ENCODE data around the gene WSCD2. TPM values are rescaled to one million over a fixed set of nuclear protein-coding genes. Genes with fewer than 3 reads are reported as not detected.

Gene WSCD2
- total and polyA plus RNA-seq, 2 of the 4 experiments (the other 2 are of a cell fraction) = not detected

DNA sequence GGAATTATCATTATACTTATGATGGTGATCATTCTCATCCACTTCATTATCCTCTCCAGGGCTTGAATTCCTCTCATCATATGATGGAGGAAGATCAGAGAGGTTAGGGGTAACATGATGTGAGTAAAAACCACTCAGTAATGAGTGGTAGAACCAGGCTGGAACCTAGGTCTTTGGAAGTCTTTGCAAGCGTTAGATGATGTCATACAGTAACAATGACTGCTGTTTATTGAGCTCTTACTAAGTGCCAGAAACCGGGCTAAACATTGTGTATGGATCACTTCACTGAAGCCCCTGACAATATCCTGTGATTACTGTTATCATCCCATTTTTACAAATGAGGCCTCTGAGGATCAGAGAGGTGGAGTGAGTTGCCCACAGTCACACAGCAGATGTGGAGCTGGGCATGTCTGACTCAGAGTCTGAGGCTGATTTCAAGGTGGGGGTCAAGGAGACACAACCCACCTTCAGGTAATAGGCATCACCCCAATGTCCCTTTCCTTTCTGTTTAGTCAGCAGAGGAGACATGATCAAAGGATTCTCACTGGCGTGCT is 19.5 kb downstream of the WSCD2 start:
- Histone ChIP-seq H3K36me3 (ENCODE audit: control insufficient read depth, insufficient read depth, low read length) (no peaks in the 10 kb centered on the region), H2BK20ac (ENCODE audit: low read depth, low read length) (no peak overlapping the region), H4K8ac (ENCODE audit: low read depth in 2 of 2, low read length in 2 of 2) (no peak overlapping the region), H3K9me1 (ENCODE audit: insufficient read depth, low read length) (no peaks in the 10 kb centered on the region), H2AK9ac (replicated peaks; ENCODE audit: low read depth, low read length, poor library complexity) (no peak overlapping the region), H3K79me1 (ENCODE audit: low read depth in 1 of 2, low read length in 2 of 2) (no peaks in the 10 kb centered on the region), H3K14ac (replicated peaks; ENCODE audit: low read depth, low read length) (no peak overlapping the region), H3K18ac (ENCODE audit: low read depth, low read length) (no peak overlapping the region), H4K20me1 (ENCODE audit: insufficient read depth, low read length) (no peaks in the 10 kb centered on the region), H3K56ac (ENCODE audit: extremely low read depth, insufficient read depth, low read length) (no peak overlapping the region), H3K23ac (ENCODE audit: low read depth, low read length) (no peak overlapping the region), H3K9ac (ENCODE audit: low read depth, low read length) (no peak overlapping the region), H3K4me3 (ENCODE audit: insufficient read depth, low read depth, low read length) (no peak overlapping the region), H3K4me2 (ENCODE audit: low read depth, low read length) (no peak overlapping the region), H2AFZ (replicated peaks; ENCODE audit: low read length, poor library complexity) (no peak overlapping the region), H2AK5ac (ENCODE audit: low read depth, low read length) (no peak overlapping the region), H3K4ac (ENCODE audit: low read depth, low read length) (no peak overlapping the region), H4K91ac (ENCODE audit: insufficient read depth, low read depth, low read length) (no peak overlapping the region), H2BK15ac (ENCODE audit: low read depth, low read length) (no peak overlapping the region), H3K4me1 (ENCODE audit: control insufficient read depth, insufficient read depth, low read length) (no peaks in the 10 kb centered on the region), H3K27ac (ENCODE audit: insufficient read depth, low read length) (no peak overlapping the region), H4K5ac (ENCODE audit: low read depth, low read length) (no peak overlapping the region), H2BK5ac (ENCODE audit: low read depth, low read length, poor library complexity, severe bottlenecking) (no peak overlapping the region), H2BK120ac (ENCODE audit: low read depth, low read length) (no peak overlapping the region), H3K9me3 (ENCODE audit: control insufficient read depth, insufficient read depth, low read length) (no peaks in the 10 kb centered on the region), H3K27me3 (ENCODE audit: control insufficient read depth, insufficient read depth, low read length) (no peaks in the 10 kb centered on the region)
- no CpG with 5 or more reads among the region's 3 CpGs for WGBS, 2 experiments (ENCODE audit: extremely low coverage in 2 of 2, insufficient read length in 1 of 2)
- TF ChIP-seq, protein P1, sequence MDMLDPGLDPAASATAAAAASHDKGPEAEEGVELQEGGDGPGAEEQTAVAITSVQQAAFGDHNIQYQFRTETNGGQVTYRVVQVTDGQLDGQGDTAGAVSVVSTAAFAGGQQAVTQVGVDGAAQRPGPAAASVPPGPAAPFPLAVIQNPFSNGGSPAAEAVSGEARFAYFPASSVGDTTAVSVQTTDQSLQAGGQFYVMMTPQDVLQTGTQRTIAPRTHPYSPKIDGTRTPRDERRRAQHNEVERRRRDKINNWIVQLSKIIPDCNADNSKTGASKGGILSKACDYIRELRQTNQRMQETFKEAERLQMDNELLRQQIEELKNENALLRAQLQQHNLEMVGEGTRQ (IDR thresholded peaks at IDR 0.05; ENCODE audit: low read depth, low read length) = no peak
- no peak for TF ChIP-seq RFX5 (IDR thresholded peaks at IDR 0.05; ENCODE audit: low read depth, low read length)
- TF ChIP-seq, protein P2, sequence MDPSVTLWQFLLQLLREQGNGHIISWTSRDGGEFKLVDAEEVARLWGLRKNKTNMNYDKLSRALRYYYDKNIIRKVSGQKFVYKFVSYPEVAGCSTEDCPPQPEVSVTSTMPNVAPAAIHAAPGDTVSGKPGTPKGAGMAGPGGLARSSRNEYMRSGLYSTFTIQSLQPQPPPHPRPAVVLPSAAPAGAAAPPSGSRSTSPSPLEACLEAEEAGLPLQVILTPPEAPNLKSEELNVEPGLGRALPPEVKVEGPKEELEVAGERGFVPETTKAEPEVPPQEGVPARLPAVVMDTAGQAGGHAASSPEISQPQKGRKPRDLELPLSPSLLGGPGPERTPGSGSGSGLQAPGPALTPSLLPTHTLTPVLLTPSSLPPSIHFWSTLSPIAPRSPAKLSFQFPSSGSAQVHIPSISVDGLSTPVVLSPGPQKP (IDR thresholded peaks at IDR 0.05; ENCODE audit: borderline replicate concordance, low read depth, low read length) = no peak
- no peak for TF ChIP-seq NFE2L2 (IDR thresholded peaks at IDR 0.05; ENCODE audit: low read depth, low read length)
- TF ChIP-seq MAZ (IDR thresholded peaks at IDR 0.05; ENCODE audit: borderline replicate concordance, low read depth, low read length) = no peak
- TF ChIP-seq MXI1 (IDR thresholded peaks at IDR 0.05; ENCODE audit: borderline replicate concordance, low read depth, low read length) = no peak
- no peak for TF ChIP-seq RAD21 (IDR thresholded peaks at IDR 0.05; ENCODE audit: low read length)
- TF ChIP-seq, protein P3, sequence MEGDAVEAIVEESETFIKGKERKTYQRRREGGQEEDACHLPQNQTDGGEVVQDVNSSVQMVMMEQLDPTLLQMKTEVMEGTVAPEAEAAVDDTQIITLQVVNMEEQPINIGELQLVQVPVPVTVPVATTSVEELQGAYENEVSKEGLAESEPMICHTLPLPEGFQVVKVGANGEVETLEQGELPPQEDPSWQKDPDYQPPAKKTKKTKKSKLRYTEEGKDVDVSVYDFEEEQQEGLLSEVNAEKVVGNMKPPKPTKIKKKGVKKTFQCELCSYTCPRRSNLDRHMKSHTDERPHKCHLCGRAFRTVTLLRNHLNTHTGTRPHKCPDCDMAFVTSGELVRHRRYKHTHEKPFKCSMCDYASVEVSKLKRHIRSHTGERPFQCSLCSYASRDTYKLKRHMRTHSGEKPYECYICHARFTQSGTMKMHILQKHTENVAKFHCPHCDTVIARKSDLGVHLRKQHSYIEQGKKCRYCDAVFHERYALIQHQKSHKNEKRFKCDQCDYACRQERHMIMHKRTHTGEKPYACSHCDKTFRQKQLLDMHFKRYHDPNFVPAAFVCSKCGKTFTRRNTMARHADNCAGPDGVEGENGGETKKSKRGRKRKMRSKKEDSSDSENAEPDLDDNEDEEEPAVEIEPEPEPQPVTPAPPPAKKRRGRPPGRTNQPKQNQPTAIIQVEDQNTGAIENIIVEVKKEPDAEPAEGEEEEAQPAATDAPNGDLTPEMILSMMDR (conservative IDR thresholded peaks at IDR 0.05; ENCODE audit: low read depth, low read length) = no peak
- no peak for TF ChIP-seq FOS (IDR thresholded peaks at IDR 0.05; ENCODE audit: low read depth, low read length)
- TF ChIP-seq BHLHE40 (IDR thresholded peaks at IDR 0.05; ENCODE audit: low read depth, low read length) = no peak
- TF ChIP-seq CEBPB (IDR thresholded peaks at IDR 0.05; ENCODE audit: low read depth, low read length) = no peak
- no peak for TF ChIP-seq RCOR1 (IDR thresholded peaks at IDR 0.05; ENCODE audit: insufficient replicate concordance, low read length)
- TF ChIP-seq MAFK (IDR thresholded peaks at IDR 0.05; ENCODE audit: low read depth, low read length) = no peak
- TF ChIP-seq CHD1 (IDR thresholded peaks at IDR 0.05; ENCODE audit: low read depth, low read length) = no peak
- no peak for DNase-seq
- no TSS peak for BruUV-seq (replicated peaks)
- POLR2A ChIA-PET (ENCODE audit: unreplicated experiment) = no interaction called here
- CTCF ChIA-PET = no interaction called here
- in situ Hi-C loops (cut with MboI; ENCODE audit: low sequenced_read_pairs) = no loop called here
- dilution Hi-C loops (cut with HindIII; ENCODE audit: low sequenced_read_pairs, unreplicated experiment) = no loop called here
- ATAC-seq (ENCODE audit: low read depth) = no peak
- intact Hi-C loops (cut with micrococcal nuclease) = no loop called here

All from IMR-90 (cell line).